SKM-1 treated with dmso at 0.1 percent for 144 hours (cell line): ENCODE results near the gene SLC10A3.

Experiments
- DNase-seq: peaks from one replicate; lab custom pipeline; 2025; ENCODE audit not compliant: unreplicated experiment; lab: John Stamatoyannopoulos, UW

SLC10A3 gene

GRCh38 chrX:154466036-154466435, 24.4 kb downstream of the SLC10A3 start:
- no peak for DNase-seq

GRCh38 chrX:154465601-154466000, 24.8 kb downstream of the SLC10A3 start:
- no peak for DNase-seq

- no peak for DNase-seq
These were observed 25.5 kb downstream of the SLC10A3 start for GRCh38 chrX:154464806-154465365.

GRCh38 chrX:154463611-154464220, 26.7 kb downstream of the SLC10A3 start:
- DNase-seq, result no peak

- no peak for DNase-seq
These were observed 28.0 kb downstream of the SLC10A3 start for GRCh38 chrX:154462396-154462795.

GRCh38 chrX:154460326-154460725, 30.1 kb downstream of the SLC10A3 start:
- no peak for DNase-seq

- no peak for DNase-seq
These were observed 30.6 kb downstream of the SLC10A3 start for GRCh38 chrX:154459832-154460231.

GRCh38 chrX:154458954-154459778, 31.3 kb downstream of the SLC10A3 start:
- no peak for DNase-seq

- no peak for DNase-seq
These were observed 32.1 kb downstream of the SLC10A3 start, which contains the start of gene PLXNA3 for GRCh38 chrX:154458116-154458953. Gene PLXNA3, plus strand, starts transcription at chrX:154458281. Its CDS starts 1,903 bp downstream, at chrX:154460184.

- DNase-seq, result no peak
These were observed 32.8 kb downstream of the SLC10A3 start for GRCh38 chrX:154457491-154458115.

GRCh38 chrX:154452823-154453222, 37.6 kb downstream of the SLC10A3 start:
- no peak for DNase-seq

- DNase-seq, result no peak
These were observed 40.1 kb downstream of the SLC10A3 start for GRCh38 chrX:154450312-154450711.

- no peak for DNase-seq
These were observed 40.8 kb downstream of the SLC10A3 start for GRCh38 chrX:154449618-154450017.

- no peak for DNase-seq
These were observed 41.9 kb downstream of the SLC10A3 start for GRCh38 chrX:154448484-154448883.

- no peak for DNase-seq
These were observed 44.0 kb downstream of the SLC10A3 start for GRCh38 chrX:154446430-154446829.

GRCh38 chrX:154445776-154446175, 44.7 kb downstream of the SLC10A3 start:
- no peak for DNase-seq

GRCh38 chrX:154444755-154445246, 45.6 kb downstream of the SLC10A3 start:
- DNase-seq, result no peak

- DNase-seq, result peak; percentile 35
These were observed 46.3 kb downstream of the SLC10A3 start, which contains the start of gene FAM50A for GRCh38 chrX:154443992-154444754. Gene FAM50A, plus strand, starts transcription at chrX:154444141. Its CDS starts 95 bp downstream, at chrX:154444236.

- DNase-seq, result no peak
These were observed 46.9 kb downstream of the SLC10A3 start for GRCh38 chrX:154443479-154443910.
